DND-41 (cell line): ENCODE results near the gene GMEB2.

ENCODE experiments used
- CTCF ChIP-seq: IDR thresholded peaks from 2 replicates; pipeline ENCODE4 v1.5.1; 2012; ENCODE audit warnings: borderline replicate concordance, low read length, moderate library complexity, mild to moderate bottlenecking; ENCODE audit not compliant: poor library complexity, severe bottlenecking; ENCODE audit errors: extremely low read depth
- EZH2 ChIP-seq: IDR thresholded peaks from 3 replicates; pipeline ENCODE4 v1.6.1; 2012; ENCODE audit warnings: borderline replicate concordance, low read depth, mild to moderate bottlenecking, moderate library complexity, low read length, inconsistent platforms; ENCODE audit not compliant: severe bottlenecking

DNA sequence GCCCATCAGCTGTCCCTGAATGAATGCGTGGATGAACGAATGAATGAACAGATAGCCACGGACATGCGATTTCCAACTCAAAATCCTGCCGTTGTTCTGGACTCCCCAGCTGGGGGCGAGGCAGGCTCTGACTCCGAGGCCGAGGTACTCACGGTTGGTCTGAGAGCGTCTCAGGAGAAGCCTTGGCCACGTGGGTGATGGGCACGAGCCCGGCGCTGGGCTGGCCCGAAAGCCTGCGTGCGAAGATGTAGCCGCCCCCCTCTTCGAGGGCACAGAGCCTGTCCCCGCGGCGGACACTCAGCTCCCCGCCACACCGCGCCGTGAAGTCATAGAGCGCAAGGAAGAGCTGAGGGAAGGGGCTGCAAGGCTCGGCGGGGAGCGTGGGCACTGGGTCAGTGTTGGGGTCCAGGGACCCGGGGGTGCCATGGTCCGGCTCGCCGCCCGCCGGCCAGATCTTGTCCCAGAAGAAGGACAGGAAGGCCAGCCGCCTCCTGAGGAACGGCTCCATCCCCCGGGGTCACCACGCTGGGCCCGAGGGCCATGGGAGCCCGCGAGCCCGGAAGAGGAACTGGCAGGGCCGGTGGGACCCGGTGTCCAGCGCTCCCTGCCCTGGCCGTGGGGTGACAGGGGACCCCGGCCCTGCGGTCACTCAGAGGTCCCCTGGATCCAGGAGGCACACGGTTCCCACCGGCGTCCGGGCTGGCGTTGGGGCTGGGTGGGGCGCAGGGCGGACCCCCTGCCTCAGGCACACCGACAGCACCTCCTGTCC is 79.8 kb downstream of the GMEB2 start:
- no peak for TF ChIP-seq CTCF
- TF ChIP-seq EZH2, result no peak
